DMS53 treated with DMSO at 0.1 percent for 48 hours (cell line): ENCODE results near the gene TJAP1.

Experiments used
- DNase-seq: peaks from one replicate; lab custom pipeline; 2025; ENCODE audit not compliant: unreplicated experiment; lab: John Stamatoyannopoulos, UW

The TJAP1 gene

DNA sequence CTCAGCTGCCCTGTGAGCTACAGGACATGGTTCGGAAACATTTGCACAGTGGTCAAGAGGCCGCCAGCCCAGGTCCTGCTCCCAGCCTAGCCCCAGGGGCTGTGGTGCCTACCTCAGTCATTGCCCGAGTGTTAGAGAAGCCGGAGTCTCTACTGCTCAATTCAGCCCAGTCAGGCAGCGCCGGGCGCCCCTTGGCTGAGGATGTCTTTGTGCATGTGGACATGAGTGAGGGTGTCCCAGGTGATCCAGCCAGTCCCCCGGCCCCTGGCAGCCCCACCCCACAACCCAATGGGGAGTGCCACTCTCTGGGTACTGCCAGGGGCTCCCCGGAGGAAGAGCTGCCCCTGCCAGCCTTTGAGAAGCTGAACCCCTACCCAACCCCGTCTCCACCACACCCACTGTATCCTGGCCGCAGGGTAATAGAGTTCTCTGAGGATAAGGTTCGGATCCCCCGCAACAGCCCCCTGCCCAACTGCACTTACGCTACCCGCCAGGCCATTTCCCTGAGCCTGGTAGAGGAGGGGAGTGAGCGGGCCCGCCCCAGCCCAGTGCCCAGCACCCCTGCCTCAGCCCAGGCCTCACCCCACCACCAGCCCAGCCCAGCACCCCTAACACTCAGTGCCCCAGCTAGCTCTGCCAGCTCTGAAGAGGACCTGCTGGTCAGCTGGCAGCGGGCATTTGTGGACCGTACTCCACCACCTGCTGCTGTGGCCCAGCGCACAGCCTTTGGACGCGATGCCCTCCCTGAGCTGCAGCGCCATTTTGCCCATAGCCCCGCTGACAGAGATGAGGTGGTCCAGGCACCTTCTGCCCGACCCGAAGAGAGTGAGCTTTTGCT, 27.6 kb downstream of the TJAP1 start:
- DNase-seq: no peak

DNA sequence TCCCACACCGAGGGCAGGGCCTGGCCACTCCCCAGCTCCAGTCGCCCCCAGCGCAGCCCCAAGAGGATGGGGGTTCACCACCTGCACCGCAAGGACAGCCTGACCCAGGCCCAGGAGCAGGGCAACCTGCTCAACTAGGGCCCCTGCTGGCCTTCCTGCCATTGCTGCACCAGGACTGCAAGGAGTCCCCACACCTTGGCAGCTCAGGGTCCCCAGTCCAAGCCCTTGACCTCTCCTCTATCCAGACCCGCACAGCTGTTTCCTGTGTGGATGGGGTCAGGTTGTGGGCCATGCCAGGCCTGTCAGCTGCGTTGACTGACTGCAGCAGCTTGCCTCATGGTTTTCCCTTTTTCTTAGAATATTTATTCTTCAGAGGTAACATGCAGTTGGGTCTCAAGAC, 28.3 kb downstream of the TJAP1 start:
- DNase-seq: no peak

DNA sequence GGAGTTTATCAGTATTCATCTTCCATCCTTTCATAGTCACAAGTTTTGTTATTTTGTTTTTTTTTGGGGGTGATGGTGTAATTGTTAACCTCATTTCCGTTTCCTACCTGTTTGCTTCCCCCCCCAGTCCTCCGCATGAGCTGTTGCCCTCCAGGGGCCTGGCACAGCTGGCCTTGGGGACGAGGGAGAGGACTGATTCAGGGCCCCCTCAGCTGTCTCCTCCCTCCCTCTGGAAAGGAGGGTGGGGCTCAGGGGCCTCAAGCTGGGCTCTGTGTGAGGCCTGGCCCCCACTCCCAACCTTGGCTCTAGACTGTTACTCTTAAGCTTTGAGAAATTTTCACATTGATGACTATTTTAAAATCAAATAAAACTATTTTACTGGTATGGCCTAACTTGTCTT, 28.8 kb downstream of the TJAP1 start:
- DNase-seq: no peak

DNA sequence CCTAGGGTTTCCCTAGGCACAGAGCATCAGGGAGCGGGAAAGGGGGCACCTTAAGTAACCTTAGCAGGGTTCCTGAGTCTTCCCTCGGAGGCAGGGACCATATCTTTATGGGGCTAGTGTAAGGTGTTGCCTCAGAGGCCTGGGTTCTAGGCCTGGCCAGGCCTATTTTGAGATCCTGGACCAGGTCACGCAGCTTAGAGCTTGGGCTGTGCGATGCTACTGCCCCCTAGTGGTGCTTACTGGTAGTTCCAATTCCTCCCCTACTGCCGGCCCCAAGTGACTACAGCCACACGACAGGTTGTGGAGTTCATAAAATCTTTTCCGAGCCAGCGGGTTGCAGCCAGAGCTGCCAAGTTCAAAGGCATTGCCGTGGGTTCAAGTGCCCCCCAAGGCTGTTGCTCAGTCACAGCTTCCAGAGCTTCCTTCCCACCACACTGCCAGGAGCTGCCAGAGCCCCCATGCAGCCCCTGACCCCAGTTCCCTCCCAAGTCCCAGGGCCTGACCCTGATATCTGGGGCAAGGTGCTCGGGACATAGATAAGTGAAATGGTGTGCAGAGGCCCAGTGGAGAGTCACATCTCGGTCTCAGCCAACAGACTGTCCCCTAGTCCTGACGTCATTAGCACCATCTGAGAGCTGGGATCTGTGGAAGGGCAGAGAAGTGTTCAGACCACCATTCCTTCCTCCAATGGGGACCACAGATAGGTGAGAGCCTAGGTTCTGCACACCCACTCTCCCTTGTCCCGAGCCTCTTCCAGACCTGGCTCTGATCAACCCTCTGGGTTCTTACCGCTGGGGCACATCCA, 29.5 kb downstream of the TJAP1 start:
- peak; percentile 65 for DNase-seq

DNA sequence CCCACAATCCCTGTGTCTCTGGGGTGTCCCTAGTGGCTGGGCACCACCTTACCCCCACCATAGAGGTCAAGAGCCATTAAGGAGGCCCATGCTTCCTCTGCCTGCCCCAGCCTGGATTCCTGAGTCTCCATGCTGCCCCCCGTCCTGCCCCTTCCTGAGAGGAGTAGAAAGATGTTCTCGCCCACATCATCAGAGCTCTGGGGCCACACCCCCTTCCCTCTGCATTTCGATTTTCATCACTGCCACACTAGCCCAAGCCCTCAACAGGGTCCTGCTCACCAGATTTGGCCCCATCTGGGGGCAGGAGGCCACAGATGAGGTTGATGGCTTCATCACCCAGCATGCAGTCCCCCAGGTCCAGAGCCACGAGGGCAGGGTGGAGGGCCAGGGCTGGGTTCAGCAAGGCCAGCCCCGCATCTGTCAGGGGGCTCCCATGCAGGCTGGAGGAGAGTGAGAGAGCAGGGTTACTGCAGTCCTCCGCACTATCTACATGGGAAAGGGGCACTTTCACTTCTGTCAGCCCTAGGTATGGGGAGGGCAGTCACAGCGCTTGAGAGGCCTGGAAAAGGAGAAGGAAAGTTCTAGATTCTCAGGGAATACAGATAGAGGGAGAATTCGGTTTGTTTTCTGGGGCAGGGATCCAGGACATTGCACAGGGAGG, 31.2 kb downstream of the TJAP1 start:
- DNase-seq: no peak

DNA sequence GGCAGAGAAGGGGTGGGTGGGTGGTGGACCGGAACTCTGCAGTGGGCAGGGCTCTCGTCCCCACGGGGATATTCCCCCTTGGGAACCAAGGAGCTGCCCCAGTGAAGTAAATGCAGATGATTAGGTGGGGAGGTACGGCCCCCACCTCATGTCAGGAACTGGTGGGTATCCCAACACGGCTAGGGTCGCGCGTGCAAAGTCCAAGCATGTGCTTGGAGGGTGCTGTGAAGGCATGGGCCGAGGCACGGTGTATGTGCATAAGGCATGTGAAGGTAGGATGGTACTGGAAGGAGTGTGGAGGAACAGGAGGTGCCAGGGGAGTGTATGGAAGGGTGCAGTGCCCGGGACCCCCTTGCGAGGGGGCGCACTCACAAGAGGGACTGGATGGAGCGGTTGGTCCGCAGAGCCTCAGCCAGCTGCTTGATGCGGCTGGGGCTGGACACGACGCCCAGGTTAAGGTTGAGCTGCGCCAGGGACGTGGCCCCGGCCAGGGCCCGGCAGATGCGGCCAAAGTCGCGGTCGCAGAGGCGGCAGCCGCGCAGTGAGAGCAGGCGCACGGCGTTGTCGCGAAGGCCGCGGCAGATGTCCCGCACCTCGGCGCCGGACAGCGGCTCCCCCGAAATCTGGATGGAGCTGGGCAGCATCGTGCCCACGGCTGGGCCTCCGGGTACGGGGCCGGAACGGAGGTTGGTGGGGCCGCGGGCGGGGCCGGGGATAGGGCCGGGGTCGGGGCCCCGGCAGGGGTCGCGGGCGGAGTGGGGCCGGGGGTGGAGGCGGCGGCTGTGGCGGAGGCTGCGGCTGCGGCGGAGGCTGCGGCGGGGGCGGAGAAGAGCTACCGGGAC, 32.0 kb downstream of the TJAP1 start:
- DNase-seq: no peak

DNA sequence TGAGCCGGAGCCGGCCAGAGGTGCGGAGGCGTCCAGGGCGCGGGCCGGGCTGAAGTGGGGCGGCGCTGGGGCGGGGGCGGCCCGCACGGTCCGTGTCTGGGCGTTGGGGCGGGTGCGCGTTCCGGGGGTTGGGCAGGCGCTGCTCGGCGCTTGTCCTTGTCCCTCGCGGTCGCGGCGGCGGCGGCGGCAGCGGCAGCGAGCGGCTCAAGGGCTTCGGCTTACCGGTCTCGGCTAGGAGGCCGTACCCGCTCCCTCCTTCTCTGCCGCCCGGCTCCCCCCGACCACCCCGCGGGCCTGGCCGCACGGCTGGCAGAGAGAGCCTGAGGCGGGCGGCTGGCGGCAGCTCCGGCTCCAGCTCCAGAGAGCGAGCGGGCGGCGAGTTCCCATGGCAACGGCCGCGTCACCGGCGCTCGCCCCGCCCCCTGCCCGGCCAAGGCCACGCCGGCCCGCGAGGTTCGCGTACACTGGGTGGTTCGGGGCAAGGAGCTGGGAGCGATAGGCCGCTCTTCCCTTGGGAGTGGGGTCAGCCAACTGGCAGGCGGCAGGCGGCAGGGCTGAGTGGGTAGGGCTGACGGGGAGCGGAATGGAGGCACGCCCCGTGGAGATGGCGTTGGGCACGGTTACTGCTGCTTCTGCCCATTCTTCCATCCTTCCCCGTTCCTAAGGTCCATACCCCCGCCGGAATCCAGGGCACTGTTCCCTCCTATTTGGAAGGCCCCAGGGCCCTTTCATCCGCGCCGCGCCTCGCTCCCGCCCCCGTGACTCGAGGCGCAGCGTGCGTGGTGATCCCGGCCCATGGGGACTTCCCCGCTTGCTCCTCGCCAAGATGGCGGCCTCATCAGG, 32.8 kb downstream of the TJAP1 start, which contains the start of gene LRRC73:
TSS of gene LRRC73 (minus strand) at position 363 of the 843 bp plus-strand sequence. CDS start 561 bp downstream, outside the sequence.
- peak; percentile 57 for DNase-seq

DNA sequence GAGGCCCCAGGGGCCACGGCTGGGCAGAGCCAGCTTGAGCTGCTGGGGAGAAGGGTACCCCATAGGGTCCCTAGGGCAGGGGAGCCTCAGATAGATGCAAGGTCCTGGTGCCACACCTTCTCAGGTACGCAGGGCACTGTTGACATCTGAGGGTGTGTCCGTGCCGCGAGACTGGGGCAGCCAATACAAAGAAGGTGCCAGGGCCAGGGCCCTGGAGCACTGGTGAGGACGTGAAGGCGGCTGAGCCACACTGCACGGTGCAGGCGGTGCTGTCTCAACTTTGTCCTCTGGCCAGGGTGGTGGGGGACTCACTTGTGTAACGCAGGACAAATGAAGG, 33.4 kb downstream of the TJAP1 start:
- DNase-seq: peak; percentile 55

DNA sequence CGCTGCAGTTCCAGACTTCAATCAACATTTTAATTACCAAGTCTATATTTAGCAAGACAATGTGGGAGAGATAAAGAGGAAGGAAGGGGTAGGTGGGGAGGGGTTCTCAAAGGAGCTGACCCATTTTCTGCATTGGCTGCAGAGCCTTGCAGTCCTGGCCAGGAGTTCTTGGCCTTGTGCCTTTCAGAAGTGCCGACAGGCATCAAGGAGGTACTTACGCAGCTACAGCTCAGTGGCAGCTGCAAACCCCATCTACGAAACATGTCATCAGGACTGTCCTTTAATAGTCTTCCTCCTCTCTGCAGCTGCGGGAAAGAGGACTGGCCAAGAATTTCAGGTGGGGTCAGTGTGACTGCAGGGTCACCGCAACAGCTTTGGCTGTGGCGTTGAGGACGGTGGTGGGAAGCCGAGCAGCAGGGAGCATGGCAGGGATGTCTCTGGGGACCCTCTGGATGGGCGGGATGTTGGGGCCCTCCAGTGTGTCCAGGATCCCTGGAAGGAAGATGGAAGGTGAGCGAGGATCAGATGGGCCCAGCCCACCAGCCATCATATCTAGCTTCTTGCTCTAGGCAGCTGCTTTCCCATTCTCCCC, 34.5 kb downstream of the TJAP1 start:
- no peak for DNase-seq

DNA sequence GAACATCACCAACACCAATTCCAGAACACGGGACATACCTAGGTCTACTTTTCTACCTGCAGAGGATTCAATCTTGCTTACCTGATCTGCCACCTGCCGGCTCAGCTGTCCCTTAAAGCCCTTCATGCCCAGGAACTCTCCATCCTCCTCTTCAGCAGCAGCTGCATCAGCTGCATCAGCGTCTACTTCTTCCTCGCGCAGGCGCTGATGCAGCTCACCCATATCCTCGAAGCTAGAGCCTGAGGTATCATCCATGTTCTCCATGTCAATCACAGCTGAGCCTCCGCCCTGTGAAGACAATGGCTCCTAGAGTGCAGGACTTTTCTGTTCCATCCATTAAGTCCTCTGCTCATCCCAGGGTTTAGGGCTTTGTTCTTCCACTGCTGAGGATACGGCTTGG, 38.4 kb downstream of the TJAP1 start:
- DNase-seq: no peak

DNA sequence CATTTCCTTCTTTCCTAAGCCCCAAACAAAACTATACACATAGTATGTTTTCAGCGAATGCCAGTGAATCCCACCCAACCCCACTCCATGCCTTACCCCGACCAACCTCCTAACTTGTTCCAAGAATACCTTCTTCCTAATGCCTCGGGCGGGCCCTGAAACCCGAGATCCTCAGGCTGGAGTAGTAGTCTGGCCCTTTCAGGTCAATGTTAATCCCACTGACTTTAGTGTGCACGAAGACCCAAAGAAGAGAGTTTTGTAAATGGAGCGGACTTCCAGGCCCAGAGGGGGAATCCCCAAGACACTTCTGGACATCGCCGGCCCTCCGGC, 39.0 kb downstream of the TJAP1 start:
- DNase-seq: no peak

DNA sequence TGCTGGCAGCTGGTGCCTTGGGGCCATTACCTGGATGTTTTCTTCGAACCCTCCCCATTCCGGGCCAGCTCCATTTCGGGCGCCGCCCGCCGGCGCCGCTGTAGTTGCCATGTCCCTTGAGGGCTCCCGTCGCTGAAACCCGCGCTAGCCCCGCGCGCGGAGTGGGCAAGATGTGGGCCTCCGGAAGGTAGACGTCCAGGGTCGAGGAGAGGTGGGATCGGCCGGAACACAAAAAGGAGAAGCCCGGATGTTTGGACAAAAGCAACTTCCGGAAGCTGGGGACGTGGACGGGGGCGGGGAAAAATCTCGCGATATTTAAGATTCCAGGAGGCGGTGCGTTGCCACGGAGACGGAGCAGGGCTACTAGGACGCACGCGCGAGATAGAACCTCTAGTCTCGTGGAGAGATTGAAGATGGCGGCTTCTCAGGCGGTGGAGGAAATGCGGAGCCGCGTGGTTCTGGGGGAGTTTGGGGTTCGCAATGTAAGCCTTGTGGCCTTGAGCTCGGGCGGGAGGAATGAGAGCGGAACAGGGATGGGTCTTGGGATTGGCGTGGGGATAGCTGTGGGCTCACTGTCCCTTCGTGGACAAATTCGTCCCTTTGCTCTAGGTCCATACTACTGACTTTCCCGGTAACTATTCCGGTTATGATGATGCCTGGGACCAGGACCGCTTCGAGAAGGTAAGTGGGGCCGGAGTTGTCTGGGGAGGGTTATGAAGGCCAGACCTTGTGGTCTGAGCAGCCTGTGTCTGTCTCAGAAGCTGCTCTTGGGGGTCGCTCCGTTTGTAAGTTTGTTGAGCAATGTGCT, 39.5 kb downstream of the TJAP1 start, which contains the start of the genes POLR1C and YIPF3:
TSS of gene POLR1C (plus strand) at position 393 of the 808 bp plus-strand sequence. CDS start at position 414, 21 bp downstream.
TSS of gene YIPF3 (minus strand) at position 230 of the 808 bp plus-strand sequence. CDS start at position 111, 119 bp downstream.
- DNase-seq: peak; percentile 97

DNA sequence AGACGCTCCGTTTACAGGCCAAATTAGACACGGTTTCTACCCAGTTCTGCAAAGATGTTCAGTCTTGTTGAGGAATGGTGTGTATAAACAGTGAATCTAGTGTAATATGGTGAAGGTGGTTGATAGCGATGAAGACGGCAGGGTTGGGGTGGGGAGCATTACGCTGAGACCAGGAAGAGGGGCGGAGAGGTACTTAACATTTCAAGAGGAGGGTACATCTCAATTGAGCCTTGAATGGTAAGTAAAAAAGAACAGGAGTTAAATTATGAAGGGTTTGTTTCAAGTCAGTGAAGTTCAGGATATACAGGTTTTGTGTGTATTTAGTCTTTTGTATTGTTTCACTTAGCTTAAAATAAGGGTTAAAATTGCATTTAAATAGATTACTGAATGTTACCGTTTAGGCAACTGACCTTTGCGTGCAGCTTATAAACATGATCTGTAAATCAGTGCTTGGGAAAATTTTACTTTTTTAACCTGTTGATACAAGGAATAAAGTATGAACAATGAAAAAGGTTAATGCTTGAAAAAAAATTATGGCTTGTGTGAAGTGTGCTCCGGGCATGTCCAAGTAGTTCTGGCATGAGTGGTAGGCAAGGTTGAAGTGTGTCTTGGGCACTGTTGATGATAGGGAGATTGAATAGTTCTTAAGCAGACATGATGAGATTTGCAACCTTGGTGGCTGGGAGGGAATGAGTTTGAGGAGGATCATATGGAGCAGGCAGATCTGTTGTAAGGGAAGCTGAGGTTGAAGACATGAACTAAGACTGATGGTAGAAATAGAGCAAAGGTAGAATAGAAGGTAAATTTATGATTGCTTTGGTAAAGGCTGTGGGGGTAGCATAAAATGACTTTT, 40.4 kb downstream of the TJAP1 start:
- DNase-seq: no peak

DNA sequence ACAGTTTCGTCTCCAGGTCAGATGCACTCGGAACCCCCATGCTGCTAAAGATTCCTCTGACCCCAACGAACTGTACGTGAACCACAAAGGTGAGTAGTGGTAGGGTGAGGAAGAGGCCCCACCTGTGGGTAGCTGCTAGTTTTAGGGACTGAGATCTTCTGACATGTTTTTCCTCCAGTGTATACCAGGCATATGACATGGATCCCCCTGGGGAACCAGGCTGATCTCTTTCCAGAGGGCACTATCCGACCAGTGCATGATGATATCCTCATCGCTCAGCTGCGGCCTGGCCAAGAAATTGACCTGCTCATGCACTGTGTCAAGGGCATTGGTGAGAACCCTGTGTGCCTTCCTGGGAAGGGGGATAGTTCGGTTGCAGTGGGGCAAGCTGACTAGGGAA, 42.7 kb downstream of the TJAP1 start:
- no peak for DNase-seq

DNA sequence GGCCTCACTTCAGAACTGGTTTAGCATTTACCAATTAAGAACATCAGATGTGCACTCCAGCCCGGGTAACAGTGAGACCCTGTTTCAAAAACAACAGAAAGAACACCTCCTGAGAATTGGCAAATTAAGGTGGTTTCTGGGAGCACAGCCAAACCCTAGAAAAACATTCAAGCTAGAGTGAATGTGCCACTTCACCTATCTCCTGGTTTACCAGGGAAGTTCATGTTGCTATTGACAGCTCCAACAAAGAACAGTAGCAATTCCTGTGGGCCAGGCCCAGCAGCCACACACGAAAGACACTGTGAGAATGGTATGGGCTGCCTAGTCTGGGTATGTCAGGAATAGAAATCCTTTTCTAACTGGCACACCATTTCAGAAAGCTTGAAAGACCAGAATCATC, 44.5 kb downstream of the TJAP1 start:
- no peak for DNase-seq

DNA sequence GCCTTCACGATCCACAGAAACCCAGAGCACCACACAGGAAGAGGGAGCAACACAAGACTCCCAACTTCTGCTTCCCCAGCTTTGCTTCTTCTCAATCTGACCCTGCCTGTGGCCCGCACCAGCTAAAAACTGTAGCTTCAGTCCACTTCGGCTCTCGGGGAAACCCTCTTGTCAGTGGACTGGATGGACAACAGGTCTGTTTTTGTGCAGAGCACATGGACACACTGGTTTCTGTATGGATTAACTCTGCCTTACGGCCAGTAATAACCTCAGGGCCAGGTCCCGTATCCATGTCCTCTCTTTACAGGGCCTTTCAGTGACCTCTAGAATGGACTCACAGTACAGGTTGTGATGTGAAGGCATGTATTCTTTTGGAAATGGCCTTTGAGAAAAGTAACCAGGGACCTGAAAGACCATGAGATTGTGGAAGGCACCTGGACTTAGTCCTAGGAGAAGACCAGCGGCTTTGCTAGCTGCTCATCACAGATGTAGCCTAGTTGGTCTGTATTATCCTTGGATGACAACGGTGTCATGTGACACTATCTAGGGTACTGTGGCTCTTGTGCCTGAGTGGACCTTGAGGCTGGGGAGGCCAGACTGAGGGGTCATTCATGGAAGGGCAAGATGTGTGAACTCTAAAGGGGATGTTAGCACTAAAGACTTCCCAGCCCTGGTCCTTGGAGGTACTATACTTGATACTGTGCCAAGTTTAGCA, 45.3 kb downstream of the TJAP1 start:
- DNase-seq: no peak

DNA sequence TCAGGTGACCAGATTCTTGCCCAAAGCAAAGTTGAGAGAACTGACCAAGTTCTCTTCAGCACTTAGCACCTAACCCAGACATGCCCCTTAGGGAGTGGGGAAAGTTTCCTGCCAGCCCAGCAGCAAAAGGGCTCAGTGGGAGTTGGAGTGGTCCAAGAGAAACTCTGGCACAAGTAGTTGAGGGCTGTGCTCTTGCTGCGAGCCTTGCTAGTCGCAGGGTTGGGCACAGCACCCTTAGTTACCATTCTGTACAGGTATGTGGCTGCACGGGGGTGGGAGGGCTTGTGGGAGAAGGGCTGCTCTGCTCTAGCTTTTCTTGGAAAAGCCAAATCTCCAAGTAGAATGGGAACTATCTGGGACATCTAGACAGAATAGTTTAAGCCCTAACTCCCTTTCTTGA, 45.9 kb downstream of the TJAP1 start:
- DNase-seq: no peak
